Mesodermal cell (in vitro differentiated cells): ENCODE results near the gene APP.

ENCODE experiments used
- H3K27ac ChIP-seq: 2 replicates; pipeline ENCODE4 v1.7.0; 2013; ENCODE audit warnings: mild to moderate bottlenecking, low read depth, low read length, moderate library complexity; ENCODE audit not compliant: severe bottlenecking
- H3K36me3 ChIP-seq: 2 replicates; pipeline ENCODE4 v1.7.1; 2013; ENCODE audit warnings: mild to moderate bottlenecking, low read length, moderate library complexity; ENCODE audit not compliant: control insufficient read depth, insufficient read depth
- H3K4me1 ChIP-seq: one replicate; pipeline ENCODE4 v1.7.1; 2013; ENCODE audit warnings: mild to moderate bottlenecking, low read length; ENCODE audit not compliant: insufficient read depth, control insufficient read depth, poor library complexity, severe bottlenecking
- H3K4me3 ChIP-seq: 2 replicates; pipeline ENCODE4 v1.7.0; 2013; ENCODE audit warnings: low read length, control low read depth, mild to moderate bottlenecking; ENCODE audit not compliant: insufficient read depth, poor library complexity, severe bottlenecking; ENCODE audit errors: extremely low read depth
- H3K9me3 ChIP-seq: 2 replicates; pipeline ENCODE4 v1.7.1; 2013; ENCODE audit warnings: mild to moderate bottlenecking, low read length, moderate library complexity; ENCODE audit not compliant: control insufficient read depth
- WGBS, 2 experiments: methylation state at CpG; one replicate each; pipeline ENCODE4 v1.1.5; 2013; ENCODE audit warnings: missing lambda C conversion rate in 2 of 2; ENCODE audit not compliant: insufficient coverage in 2 of 2; 5-methylcytosine and 5-hydroxymethylcytosine counted together

Gene APP

DNA sequence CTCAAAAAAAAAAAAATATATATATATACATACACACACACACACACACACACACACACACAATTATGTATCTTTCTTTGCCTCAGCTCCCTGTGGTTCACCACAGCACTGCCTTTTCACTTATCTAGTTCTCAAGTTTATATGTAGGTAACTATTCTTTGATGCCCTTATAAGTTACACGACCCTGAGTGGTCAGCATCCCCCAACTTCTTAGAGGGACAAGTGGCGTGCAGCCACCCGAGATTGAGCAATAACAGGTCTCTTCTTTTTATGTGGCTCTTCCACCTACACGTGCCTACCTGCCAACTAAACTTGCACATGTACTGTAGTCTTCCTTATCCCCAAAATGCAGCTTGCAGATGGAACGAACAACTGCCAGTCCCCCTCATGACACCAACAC, 315.0 kb downstream of the APP start:
- Histone ChIP-seq H3K4me3 (no peak overlapping the region), H3K36me3 (no peaks in the 10 kb centered on the region), H3K4me1 (no peaks in the 10 kb centered on the region), H3K27ac (no peak overlapping the region), H3K9me3 (no peaks in the 10 kb centered on the region)
- 84 to 94% methylated on average over 2 to 5 of the region's 5 CpGs for WGBS, 2 experiments

DNA sequence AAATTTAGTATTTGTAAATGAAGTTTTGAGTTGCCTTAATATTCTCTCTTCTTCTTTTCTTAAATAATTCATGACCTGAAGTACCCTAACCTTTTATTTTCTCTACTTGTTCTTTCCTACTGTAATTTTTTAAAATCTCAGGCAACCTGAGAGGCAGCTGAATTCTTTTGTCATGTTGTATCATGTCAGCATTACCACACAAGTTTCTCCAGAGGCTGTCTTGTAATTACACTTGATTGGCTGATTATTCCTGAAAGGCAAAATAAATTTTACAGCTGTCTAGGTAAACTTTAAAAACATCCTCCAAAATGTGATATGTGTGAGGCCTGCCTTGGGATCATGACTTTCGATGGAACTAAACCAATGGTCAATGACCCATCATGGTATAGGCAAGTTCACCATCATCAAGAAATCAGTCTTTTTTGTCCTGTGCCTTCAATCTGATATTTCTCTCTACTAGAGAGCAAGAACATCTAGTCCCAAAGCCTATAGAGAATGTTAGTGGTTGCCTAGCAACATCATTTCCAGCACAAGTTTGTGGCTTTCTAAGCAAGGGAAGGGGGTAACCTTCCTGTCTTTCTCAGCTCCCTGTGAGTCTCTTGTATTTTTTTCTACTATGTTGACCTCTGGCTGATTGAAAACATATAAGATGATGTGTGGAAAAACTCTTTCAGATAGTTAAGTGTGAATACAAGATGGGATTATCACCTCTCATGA, 320.3 kb downstream of the APP start:
- Histone ChIP-seq H3K27ac (no peak overlapping the region), H3K9me3 (peaks cover 9% of the 10 kb centered on the region), H3K4me3 (no peak overlapping the region), H3K4me1 (no peaks in the 10 kb centered on the region), H3K36me3 (no peaks in the 10 kb centered on the region)
- WGBS, 2 experiments = 80% methylated on average over 1 of the region's 1 CpG; no CpG with 5 or more reads in 1 of the 2 experiments

DNA sequence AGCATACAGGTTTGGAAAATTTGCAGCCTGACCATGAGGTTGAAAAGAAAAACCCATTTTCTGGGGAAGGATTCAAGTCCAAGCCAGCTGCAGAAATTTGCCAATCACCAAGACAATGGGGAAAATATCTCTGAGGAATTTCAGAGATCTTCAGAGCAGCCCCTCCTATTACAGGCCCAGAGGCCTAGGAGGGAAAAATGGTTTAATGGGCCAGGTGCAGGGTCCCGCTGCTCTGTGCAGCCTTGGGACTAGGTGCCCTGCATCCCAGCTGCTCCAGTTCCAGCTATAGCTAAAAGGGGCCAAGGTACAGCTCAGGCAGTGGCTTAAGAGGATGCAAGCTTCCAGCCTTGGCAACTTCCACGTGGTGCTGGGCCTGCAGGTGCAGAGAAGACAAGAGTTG, 322.3 kb downstream of the APP start:
- peaks cover 9% of the 10 kb centered on the region for H3K9me3 ChIP-seq
- H3K27ac ChIP-seq = no peak overlapping the region
- no peaks in the 10 kb centered on the region for H3K4me1 ChIP-seq
- WGBS, 2 experiments = 70% methylated on average over 2 of the region's 2 CpGs
- H3K4me3 ChIP-seq = no peak overlapping the region
- H3K36me3 ChIP-seq = no peaks in the 10 kb centered on the region

DNA sequence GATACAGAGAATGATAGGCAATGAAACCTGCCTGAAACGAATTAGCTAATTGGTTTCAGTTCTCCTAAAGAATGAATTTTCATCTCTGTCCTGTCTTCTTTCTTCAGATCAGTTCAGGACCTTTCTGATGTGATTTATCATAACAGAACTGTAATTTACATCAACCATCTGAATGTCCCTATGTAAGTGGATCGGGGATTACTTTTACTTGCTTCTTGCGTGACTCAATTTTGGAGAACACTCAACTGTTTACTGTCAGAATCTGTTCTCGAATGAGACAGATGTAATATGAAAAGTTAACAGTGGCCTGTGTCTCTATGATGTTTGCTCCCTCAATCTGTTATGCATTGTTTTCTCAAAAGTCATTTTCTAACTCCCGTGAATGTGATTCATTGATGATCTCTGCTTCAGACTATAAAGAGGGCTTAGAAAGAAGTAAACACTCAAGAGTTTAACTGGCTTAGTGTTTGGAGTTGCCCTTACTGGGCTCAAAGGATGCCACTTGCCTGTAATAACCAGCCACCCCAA, 324.8 kb downstream of the APP start:
- Histone ChIP-seq H3K4me1 (no peaks in the 10 kb centered on the region), H3K4me3 (no peak overlapping the region), H3K9me3 (peaks cover 9% of the 10 kb centered on the region), H3K27ac (no peak overlapping the region), H3K36me3 (no peaks in the 10 kb centered on the region)
- WGBS, 2 experiments = 100% methylated on average over 4 of the region's 5 CpGs; no CpG with 5 or more reads in 1 of the 2 experiments

DNA sequence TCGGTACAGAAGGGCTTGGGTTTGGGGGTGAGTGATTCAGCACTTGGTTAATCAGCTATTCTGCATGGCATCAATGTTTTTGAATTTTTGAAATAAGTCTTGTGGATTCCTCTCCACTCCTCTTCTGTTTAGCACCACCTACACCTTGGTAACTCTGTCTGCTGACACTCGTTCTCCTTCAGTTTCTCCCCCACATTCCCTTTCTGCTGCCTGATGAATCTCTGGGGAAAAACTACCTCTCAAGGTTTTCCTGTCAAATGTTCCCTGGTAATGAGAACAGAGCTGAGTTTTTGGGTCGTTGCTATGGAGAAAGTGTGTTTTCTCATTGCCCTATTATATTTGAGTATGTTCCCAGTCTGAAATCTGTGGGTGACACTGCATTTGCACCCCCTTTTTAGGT, 327.6 kb downstream of the APP start:
- H3K4me1 ChIP-seq = no peaks in the 10 kb centered on the region
- WGBS, 2 experiments = 60 to 100% methylated on average over 1 of the region's 3 CpGs
- H3K27ac ChIP-seq = no peak overlapping the region
- H3K4me3 ChIP-seq = no peak overlapping the region
- H3K36me3 ChIP-seq = no peaks in the 10 kb centered on the region
- no peaks in the 10 kb centered on the region for H3K9me3 ChIP-seq

DNA sequence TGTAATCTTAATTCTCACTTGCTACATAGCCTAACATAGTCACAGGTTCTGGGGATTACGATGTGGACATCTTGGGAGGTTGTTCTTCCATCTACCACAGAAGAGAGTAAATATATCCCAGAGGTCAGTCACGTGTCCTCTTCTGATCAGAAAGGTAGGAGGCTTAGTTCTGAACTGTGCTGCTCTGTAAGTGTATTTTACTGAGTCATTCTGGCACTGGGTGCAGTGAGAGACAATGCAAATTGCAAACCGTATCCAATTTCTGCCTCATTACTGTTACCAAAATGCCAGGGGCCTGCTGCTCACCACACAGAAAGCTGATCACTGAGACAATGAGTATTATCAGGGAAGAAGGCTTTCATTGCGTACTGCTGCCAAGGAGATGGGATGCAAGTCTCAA, 331.8 kb downstream of the APP start:
- Histone ChIP-seq H3K27ac (no peak overlapping the region), H3K9me3 (peaks cover 2% of the 10 kb centered on the region), H3K4me1 (no peaks in the 10 kb centered on the region), H3K4me3 (no peak overlapping the region), H3K36me3 (no peaks in the 10 kb centered on the region)
- WGBS, 2 experiments = 100% methylated on average over 1 of the region's 4 CpGs; no CpG with 5 or more reads in 1 of the 2 experiments

DNA sequence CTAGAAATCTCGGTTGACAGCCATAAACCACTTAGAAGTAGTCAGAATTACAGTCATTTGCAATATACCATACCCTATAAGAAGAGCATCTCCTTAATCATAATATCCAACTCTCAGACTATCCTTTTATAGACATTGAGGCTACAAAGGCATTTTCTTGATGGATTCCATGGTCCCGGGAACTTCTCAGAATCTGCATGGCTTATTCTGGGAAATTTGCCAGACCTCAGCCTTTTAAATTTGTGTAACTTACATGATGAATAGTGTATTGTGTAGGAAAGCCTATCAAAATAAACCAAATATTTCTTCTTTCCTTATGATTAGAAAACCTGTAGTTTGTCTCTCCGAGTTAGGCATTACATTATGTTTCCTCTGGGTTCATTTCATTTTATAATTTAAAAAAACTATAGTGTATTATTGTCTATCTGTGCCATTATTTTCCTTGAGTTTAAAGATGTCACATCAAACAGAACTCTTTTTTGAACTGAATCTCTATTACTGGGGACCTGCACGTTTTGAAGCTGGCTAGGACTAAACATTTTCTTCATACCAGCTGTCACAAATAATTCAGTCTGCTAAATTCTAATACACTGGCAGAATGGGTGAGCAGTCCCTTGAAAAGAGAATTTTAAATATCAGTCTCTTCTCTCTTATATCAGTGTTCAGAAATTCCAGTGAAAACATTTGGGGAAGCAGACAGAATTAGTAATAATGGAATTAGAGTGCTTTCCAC, 332.9 kb downstream of the APP start:
- Histone ChIP-seq H3K27ac (no peak overlapping the region), H3K4me3 (no peak overlapping the region), H3K36me3 (no peaks in the 10 kb centered on the region), H3K4me1 (no peaks in the 10 kb centered on the region), H3K9me3 (peaks cover 9% of the 10 kb centered on the region)
- WGBS, 2 experiments = 67 to 88% methylated on average over 1 to 2 of the region's 4 CpGs

DNA sequence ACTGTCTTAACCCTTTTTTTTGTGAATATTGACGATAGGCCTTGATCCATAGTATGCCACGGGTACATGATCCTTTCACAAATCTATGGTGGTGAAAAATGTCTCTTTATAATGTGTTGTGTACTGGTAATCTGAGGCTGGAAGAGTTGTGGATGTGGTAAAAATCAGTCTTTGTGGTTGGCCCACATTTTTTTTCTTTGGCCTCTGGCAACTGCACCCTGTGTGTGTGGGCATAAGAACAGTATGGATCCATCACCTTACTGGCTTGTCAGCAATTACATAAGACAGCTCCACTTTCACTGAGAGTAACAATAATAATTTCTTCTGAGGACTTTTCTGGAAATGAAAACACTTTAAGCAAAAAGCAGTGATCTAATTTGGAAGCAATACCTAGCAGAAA, 334.2 kb downstream of the APP start:
- no peaks in the 10 kb centered on the region for H3K36me3 ChIP-seq
- H3K9me3 ChIP-seq = peaks cover 11% of the 10 kb centered on the region
- H3K4me1 ChIP-seq = no peaks in the 10 kb centered on the region
- H3K27ac ChIP-seq = no peak overlapping the region
- H3K4me3 ChIP-seq = no peak overlapping the region
- 94% methylated on average over 2 of the region's 2 CpGs; no CpG with 5 or more reads in 1 of the 2 experiments for WGBS, 2 experiments

DNA sequence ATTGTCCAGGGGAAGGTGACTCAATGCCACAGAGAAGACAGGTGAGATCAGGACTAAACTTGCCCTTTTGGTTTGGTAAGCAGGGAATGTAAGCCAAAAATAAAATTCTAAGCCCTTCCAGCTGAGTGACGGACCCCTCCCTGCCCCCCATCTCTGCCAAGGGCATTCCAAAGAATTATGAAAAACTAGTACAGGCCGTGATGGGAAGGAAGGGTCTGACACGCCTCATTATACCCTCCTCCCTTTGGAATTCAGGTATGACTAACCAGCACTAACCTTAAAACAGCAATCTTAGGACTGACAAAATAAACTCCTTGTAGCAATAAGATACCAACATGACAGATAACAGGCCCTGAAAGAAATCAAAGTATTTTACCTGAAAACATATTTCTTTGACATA, 336.2 kb downstream of the APP start:
- WGBS, 2 experiments = 83 to 100% methylated on average over 1 to 3 of the region's 3 CpGs
- no peaks in the 10 kb centered on the region for H3K4me1 ChIP-seq
- H3K36me3 ChIP-seq = no peaks in the 10 kb centered on the region
- no peak overlapping the region for H3K27ac ChIP-seq
- H3K4me3 ChIP-seq = no peak overlapping the region
- peaks cover 11% of the 10 kb centered on the region for H3K9me3 ChIP-seq

DNA sequence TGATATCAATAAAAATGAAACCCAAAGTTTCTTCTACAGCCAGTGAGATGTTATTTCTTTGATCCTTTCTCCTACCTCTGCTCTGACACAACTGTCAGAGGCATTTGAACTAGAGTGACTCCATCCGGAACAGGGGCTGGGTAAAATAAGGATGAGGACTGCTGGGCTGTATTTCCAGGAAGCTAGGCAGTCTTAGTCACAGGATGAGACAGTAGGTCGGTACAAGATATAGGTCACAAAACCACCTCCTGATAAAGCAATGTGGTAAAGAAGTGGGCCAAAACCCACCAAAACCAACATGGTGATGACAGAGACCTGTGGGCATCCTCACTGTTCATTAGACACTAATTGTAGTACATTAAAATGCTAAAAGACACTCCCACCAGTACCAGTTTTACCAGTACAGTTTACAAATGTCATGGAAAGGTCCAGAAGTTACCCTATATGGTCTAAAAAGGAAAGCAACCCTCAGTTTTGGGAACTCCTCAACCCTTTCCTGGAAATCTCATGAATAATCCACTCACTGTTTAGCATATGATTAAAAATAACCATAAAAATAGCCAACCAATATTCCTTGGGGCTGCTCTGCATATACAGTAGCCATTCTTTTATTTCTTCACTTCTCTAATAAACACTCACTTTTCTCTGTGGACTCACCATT, 339.1 kb downstream of the APP start:
- H3K27ac ChIP-seq = no peak overlapping the region
- H3K36me3 ChIP-seq = no peaks in the 10 kb centered on the region
- H3K4me1 ChIP-seq = no peaks in the 10 kb centered on the region
- 83% methylated on average over 1 of the region's 2 CpGs; no CpG with 5 or more reads in 1 of the 2 experiments for WGBS, 2 experiments
- peaks cover 11% of the 10 kb centered on the region for H3K9me3 ChIP-seq
- H3K4me3 ChIP-seq = no peak overlapping the region
